ENCODE data around the gene C19orf25. TPM values are rescaled to one million over a fixed set of nuclear protein-coding genes. Genes with fewer than 3 reads are reported as not detected.

C19orf25 gene
- total RNA-seq, 2 experiments from 2014 or later, result 24.4 to 26.9 TPM

- Mint-ChIP-seq H3K4me3 (no peak overlapping the region), H3K9me3 (no peaks in the 10 kb centered on the region), H3K36me3 (no peaks in the 10 kb centered on the region), H3K27me3 (peaks cover 5% of the 10 kb centered on the region), H3K27ac (no peak overlapping the region), H3K4me1 (ENCODE audit: low read depth) (peaks cover 10% of the 10 kb centered on the region)
- no peak for DNase-seq
- intact Hi-C loops (cut with micrococcal nuclease), result loop anchor here (5.0 kb wide), 3 partner anchors 33 to 233 kb away; partner anchors contain the start of genes C19orf25 and FAM174C
- POLR2A ChIA-PET, result no interaction called here
- CTCF ChIA-PET, result no interaction called here
Measured at GRCh38 chr19:1510442-1510806, 31.4 kb upstream of the C19orf25 start.

GRCh38 chr19:1509602-1510441 lies 30.8 kb upstream of the C19orf25 start:
- ChIA-PET POLR2A (no interaction called here), CTCF (interaction anchor here (1.0 kb wide), 2 partner anchors 19 to 258 kb away, joined by 3 read pairs; partner anchors contain the start of gene REEP6)
- Mint-ChIP-seq H3K27ac (no peak overlapping the region), H3K4me3 (no peak overlapping the region), H3K36me3 (no peaks in the 10 kb centered on the region), H3K9me3 (no peaks in the 10 kb centered on the region), H3K4me1 (ENCODE audit: low read depth) (peaks cover 10% of the 10 kb centered on the region), H3K27me3 (peaks cover 7% of the 10 kb centered on the region)
- DNase-seq, result no peak
- intact Hi-C loops (cut with micrococcal nuclease), result loop anchor here (5.0 kb wide), 3 partner anchors 33 to 233 kb away; partner anchors contain the start of genes C19orf25 and FAM174C

- peaks cover 10% of the 10 kb centered on the region for H3K27me3 Mint-ChIP-seq
- H3K9me3 Mint-ChIP-seq, result no peaks in the 10 kb centered on the region
- no peak for DNase-seq
- ChIA-PET CTCF (interaction anchor here (1.0 kb wide), 1 partner anchor 260 kb away, joined by 3 read pairs; no protein-coding TSS in a partner anchor), POLR2A (no interaction called here)
- H3K36me3 Mint-ChIP-seq, result no peaks in the 10 kb centered on the region
- H3K4me3 Mint-ChIP-seq, result no peak overlapping the region
- intact Hi-C loops (cut with micrococcal nuclease), result no loop called here
- peaks cover 10% of the 10 kb centered on the region for H3K4me1 Mint-ChIP-seq (ENCODE audit: low read depth)
- H3K27ac Mint-ChIP-seq, result no peak overlapping the region
Measured at GRCh38 chr19:1508507-1508856, 29.5 kb upstream of the C19orf25 start.

- DNase-seq, result peak; percentile 93
- POLR2A ChIA-PET, result no interaction called here
- intact Hi-C loops (cut with micrococcal nuclease), result loop anchor here (2.0 kb wide), 1 partner anchor 17 kb away; the partner anchor contains the start of genes PCSK4 and REEP6
Measured at GRCh38 chr19:1507763-1508506, 28.9 kb upstream of the C19orf25 start.

GRCh38 chr19:1507192-1507660 lies 28.2 kb upstream of the C19orf25 start:
- Mint-ChIP-seq H3K36me3 (no peaks in the 10 kb centered on the region), H3K27me3 (peaks cover 13% of the 10 kb centered on the region), H3K4me3 (no peak overlapping the region), H3K4me1 (ENCODE audit: low read depth) (peaks cover 15% of the 10 kb centered on the region), H3K9me3 (no peaks in the 10 kb centered on the region), H3K27ac (no peak overlapping the region)
- DNase-seq, result no peak
- intact Hi-C loops (cut with micrococcal nuclease), result loop anchor here (2.0 kb wide), 1 partner anchor 16 kb away; the partner anchor contains the start of genes PCSK4 and REEP6
- CTCF ChIA-PET, result no interaction called here
- POLR2A ChIA-PET, result no interaction called here

More at GRCh38 chr19:1507763-1508506, 28.9 kb upstream of the C19orf25 start:
- Mint-ChIP-seq H3K27ac (peak overlapping the region; percentile 74), H3K4me1 (ENCODE audit: low read depth) (peaks cover 13% of the 10 kb centered on the region), H3K36me3 (no peaks in the 10 kb centered on the region), H3K4me3 (peak overlapping the region; percentile 74), H3K27me3 (peaks cover 11% of the 10 kb centered on the region), H3K9me3 (no peaks in the 10 kb centered on the region)
- CTCF ChIA-PET, result no interaction called here

GRCh38 chr19:1505991-1506881 lies 27.2 kb upstream of the C19orf25 start:
- no peak for DNase-seq
- CTCF ChIA-PET, result interaction anchor here (0.9 kb wide), 1 partner anchor 826 kb away, joined by 3 read pairs; no protein-coding TSS in a partner anchor
- POLR2A ChIA-PET, result interaction anchor here (0.5 kb wide), 1 partner anchor 65 kb away, joined by 5 read pairs; no protein-coding TSS in a partner anchor
- Mint-ChIP-seq H3K9me3 (no peaks in the 10 kb centered on the region), H3K36me3 (no peaks in the 10 kb centered on the region), H3K4me3 (no peak overlapping the region), H3K27me3 (peaks cover 13% of the 10 kb centered on the region), H3K4me1 (ENCODE audit: low read depth) (peaks cover 14% of the 10 kb centered on the region), H3K27ac (no peak overlapping the region)
- intact Hi-C loops (cut with micrococcal nuclease), result loop anchor here (2.0 kb wide), 1 partner anchor 15 kb away; the partner anchor contains the start of genes PCSK4 and REEP6

GRCh38 chr19:1505012-1505411 lies 26.0 kb upstream of the C19orf25 start:
- Mint-ChIP-seq H3K4me3 (no peak overlapping the region), H3K27ac (no peak overlapping the region), H3K9me3 (no peaks in the 10 kb centered on the region), H3K27me3 (peaks cover 13% of the 10 kb centered on the region), H3K4me1 (ENCODE audit: low read depth) (peaks cover 14% of the 10 kb centered on the region), H3K36me3 (no peaks in the 10 kb centered on the region)
- ChIA-PET CTCF (interaction anchor here (0.7 to 0.9 kb wide), 2 partner anchors 262 to 827 kb away, joined by 3 read pairs; no protein-coding TSS in a partner anchor), POLR2A (no interaction called here)
- DNase-seq, result no peak
- intact Hi-C loops (cut with micrococcal nuclease), result no loop called here

- no peak overlapping the region for H3K4me3 Mint-ChIP-seq
- H3K27ac Mint-ChIP-seq, result no peak overlapping the region
- no peaks in the 10 kb centered on the region for H3K9me3 Mint-ChIP-seq
- intact Hi-C loops (cut with micrococcal nuclease), result no loop called here
- peaks cover 13% of the 10 kb centered on the region for H3K27me3 Mint-ChIP-seq
- ChIA-PET CTCF (interaction anchor here (0.6 kb wide), 2 partner anchors 46 to 625 kb away, joined by 3 to 4 read pairs; no protein-coding TSS in a partner anchor), POLR2A (no interaction called here)
- no peaks in the 10 kb centered on the region for H3K36me3 Mint-ChIP-seq
- no peak for DNase-seq
- peaks cover 14% of the 10 kb centered on the region for H3K4me1 Mint-ChIP-seq (ENCODE audit: low read depth)
Measured at GRCh38 chr19:1503925-1504773, 25.1 kb upstream of the C19orf25 start.

- intact Hi-C loops (cut with micrococcal nuclease), result no loop called here
- peak; percentile 83 for DNase-seq
- ChIA-PET POLR2A (no interaction called here), CTCF (interaction anchor here (0.6 to 2.4 kb wide), 5 partner anchors 12 to 624 kb away, joined by 3 to 14 read pairs (median 4); partner anchors contain the start of gene REEP6)
- Mint-ChIP-seq H3K9me3 (no peaks in the 10 kb centered on the region), H3K36me3 (no peaks in the 10 kb centered on the region), H3K4me3 (no peak overlapping the region), H3K27ac (no peak overlapping the region), H3K4me1 (ENCODE audit: low read depth) (peaks cover 12% of the 10 kb centered on the region), H3K27me3 (peaks cover 13% of the 10 kb centered on the region)
Measured at GRCh38 chr19:1503089-1503924, 24.3 kb upstream of the C19orf25 start.

GRCh38 chr19:1502433-1503088 lies 23.5 kb upstream of the C19orf25 start:
- no peak overlapping the region for H3K4me3 Mint-ChIP-seq
- ChIA-PET POLR2A (no interaction called here), CTCF (interaction anchor here (1.2 to 2.4 kb wide), 3 partner anchors 11 to 200 kb away, joined by 3 to 14 read pairs (median 4); partner anchors contain the start of gene REEP6)
- H3K27me3 Mint-ChIP-seq, result peaks cover 13% of the 10 kb centered on the region
- intact Hi-C loops (cut with micrococcal nuclease), result no loop called here
- peaks cover 8% of the 10 kb centered on the region for H3K4me1 Mint-ChIP-seq (ENCODE audit: low read depth)
- H3K9me3 Mint-ChIP-seq, result no peaks in the 10 kb centered on the region
- no peaks in the 10 kb centered on the region for H3K36me3 Mint-ChIP-seq
- no peak for DNase-seq
- no peak overlapping the region for H3K27ac Mint-ChIP-seq

Measured in activated CD4-positive, alpha-beta memory T cell treated with anti-CD3 and anti-CD28 coated beads for 36 hours (primary cell).